HG02981 (cell line): ENCODE results near the gene KMT2D.

Experiments used
- ATAC-seq: cut with Tn5 transposase; IDR thresholded peaks from one replicate; pipeline ENCODE4 v1.9.1; 2021; ENCODE audit warnings: mild to moderate bottlenecking, moderate library complexity; ENCODE audit not compliant: unreplicated experiment

Gene KMT2D

DNA sequence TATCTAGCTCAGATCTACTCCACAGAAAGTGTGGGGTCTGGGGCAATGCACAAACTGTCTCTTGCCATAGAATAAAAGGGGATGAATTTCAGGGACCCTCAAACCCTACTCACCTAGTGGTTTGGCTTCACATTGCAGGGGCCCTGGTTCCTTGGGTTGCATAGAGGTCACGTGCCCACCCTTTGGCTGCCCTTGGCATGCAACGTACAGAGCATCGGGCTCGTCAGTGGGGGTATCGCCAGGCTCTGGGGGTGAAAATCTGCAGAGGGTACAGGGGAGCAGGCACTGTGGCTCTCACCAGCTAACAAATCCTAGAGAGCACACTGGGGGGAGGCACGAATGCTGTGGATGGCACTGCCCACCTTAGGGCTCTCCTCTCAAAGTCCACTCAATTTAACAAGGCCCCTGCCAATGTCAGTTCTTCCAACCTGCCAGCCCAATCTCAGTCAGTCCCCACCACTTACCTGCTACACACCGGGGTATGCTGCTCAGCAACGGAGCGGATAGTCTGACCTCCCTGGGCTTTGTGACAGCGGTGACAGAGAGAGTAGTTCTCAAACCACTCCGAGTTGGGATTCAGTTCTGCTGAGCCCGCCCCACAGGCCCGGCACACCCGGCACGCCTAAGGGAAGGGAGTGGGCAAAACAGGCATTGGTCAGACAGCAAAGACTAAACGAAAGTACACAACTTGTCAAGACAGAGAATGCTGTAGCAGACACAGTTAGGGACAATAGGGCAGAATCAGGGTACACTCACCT, 8.0 kb downstream of the KMT2D start:
- ATAC-seq, result no peak

DNA sequence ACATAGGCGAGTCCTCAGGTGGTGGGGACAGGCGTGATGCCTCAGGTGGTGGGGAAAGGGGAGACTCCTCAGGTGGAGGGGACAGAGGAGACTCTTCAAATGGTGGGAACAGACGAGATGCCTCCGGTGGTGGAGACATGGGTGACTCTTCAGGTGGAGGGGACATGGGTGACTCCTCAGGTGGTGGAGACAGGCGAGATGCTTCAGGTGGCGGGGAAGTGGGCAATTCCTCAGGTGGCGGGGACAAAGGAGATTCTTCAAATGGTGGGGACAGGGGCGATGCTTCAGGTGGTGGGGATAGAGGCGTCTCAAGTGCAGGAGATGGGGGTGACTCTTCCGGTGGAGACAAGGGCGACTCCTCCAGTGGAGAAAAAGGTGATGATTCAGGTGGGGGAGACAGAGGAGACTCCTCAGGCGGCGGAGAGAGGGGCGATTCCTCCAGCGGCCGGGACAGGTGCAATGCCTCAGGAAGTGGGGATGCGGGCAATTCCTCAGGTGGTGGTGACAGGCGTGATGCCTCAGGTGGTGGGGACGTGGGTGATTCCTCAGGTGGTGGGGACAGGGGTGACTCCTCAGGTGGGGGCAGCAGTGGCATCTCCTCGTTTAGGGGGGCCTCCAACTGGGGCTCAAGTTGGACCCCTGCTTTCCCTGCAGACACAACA, 8.7 kb downstream of the KMT2D start:
- ATAC-seq, result no peak

DNA sequence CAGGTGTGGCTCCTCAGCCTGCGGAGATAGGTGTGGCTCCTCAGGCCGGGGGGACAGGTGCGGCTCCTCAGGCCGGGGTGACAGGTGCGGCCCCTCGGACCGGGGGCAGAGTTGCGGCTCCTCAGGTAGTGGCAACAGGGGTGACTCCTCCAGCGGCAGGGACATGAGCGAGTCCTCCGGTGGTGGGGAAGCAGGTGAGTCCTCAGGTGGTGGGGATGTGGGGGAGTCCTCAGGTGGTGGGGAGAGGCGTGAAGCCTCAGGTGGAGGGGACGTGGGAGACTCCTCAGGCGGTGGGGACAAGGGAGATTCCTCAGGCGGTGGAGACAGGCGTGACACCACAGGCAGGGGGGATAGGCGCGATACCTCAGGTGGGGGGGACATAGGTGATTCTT, 9.2 kb downstream of the KMT2D start:
- ATAC-seq, result no peak

DNA sequence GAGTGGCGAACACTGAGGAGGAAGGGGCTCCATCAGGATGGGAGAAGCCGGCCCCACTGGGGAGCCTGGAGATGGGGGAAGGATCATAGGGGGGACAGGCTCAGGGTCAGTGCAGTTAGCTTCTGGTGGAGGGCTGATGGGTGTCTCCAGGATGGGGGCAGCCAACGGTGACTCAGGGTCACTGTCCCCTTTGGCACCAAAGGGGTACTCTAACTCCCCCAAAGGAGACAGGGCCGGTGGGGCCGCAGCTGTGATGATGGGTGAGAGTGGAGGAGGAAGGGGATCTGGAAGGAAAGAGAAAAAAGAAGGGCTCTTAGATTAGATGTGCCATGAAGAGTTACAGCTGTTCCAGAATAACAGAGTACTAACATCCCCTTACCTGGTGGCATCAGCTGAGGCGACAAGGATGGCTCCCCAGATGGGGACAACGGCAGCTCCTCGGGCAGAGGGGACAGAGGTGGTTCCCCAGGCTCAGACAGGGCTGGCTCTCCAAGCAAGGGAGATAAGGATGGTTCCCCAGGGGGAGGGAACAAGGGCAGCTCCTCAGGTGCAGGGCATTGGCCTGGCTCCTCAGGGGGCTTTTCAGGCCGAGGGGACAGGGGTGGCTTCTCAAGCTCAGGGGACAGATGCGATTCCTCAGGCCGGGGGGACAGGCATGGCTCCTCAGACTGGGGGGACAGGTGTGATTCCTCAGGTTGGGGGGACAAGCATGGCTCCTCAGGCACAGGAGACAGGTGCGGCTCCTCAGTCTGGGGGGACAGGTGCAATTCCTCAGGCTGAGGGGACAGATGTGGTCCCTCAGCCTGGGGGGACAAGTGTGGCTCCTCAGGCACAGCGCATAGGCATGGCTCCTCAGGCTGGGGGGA, 9.9 kb downstream of the KMT2D start:
- ATAC-seq, result no peak

DNA sequence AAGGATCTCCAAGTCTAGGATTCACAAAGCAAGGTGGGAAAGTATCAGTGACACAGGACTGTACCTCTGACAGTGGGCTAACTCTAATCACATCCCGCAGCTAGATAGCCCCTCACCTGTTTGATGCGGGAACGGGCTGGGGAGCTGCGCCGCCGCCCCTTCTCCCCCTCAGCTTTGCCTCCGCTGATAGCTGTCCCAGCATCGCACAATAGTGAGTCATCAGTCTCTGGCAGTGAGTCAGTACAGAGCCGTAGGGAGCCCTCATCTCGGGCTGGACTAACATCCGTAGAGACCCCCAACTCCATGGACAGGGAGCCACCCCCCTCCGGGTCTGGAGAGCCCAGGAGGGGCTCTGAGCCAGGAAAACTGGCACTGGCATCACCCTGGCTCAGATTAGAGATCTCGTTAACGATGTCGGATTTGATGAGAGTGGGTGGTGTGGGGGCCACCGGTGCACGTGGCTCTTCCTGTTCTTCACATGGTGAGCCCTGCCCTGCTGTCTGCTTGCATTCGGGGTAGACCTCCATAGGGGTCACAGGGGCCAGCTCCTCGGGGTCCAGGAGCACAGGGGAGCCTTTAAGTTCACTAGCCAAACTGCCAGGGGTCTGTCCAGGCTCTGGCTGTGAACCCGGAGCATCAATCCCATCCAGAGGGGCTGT, 10.9 kb downstream of the KMT2D start:
- no peak for ATAC-seq

DNA sequence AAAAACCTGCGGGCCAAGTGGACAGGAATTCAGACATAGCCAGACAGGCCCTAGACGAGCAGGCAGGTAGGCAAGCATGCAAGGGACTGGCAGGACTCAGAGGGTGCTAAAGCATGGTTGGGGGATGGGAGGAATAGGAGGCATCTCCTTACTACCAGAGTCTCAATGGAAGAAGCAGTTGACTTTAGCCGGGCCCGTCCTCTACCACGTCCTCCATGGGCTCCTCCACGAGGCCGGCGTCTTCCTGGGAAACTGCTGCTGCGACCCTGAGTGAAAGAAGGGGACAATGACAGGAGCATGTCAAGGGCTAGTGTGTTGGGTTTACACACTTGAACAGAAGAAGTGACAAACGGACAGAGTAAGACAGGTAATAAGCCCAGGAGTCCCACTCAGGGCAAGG, 11.6 kb downstream of the KMT2D start:
- no peak for ATAC-seq

DNA sequence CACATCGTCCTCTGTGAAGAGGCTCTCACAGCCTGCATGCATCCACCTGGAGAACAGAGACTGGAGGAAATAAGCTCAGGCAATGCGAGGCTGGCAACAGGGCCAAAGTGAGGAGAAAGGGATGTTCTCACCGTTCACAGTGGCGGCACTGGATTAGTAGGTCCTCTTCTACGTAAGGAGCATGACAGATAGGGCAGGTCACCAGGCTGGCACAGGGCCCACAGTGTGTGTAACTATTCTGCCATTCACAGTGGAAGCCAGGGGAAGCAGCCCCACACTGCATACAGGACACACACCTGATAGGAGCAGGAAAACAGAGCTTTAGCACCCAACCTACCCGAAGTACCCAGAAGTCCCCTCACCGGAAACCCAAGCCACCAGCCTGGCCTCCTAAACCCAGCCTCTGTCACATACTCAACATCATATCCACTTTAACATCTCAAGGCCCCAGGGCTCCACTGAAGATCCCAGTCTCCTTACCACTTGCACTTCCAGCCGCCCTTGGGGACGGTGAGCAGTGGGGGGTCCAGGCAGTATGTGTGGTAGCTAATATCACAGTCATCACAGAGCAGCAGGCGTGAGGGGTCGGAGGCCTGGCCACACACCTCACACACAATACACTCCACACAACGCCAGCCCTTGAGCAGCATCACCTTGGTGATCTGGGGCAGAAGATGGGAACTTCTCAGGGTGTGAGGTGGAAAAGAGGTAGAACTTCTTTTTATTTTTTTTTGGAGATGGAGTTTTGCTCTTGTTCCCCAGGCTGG, 14.3 kb downstream of the KMT2D start:
- ATAC-seq, result no peak

DNA sequence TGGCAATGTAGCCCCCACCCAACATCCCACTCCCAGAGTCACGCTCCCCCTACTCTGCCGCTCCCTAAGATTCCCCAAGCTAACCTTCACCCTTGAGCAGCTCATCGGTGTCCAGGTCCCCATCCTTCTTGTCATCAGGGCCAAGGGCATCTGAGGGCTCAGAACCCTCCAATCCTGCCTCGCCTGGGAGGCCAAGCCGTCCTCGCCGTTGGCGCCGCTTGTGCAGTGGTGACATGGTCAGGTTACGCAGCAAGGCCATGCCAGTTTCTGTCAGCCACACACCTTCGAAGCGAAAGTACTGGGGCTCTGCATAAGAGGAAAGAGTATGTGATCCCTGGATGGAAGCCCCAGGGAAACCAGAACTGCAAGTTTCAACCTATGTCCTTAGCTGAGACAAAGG, 15.9 kb downstream of the KMT2D start:
- ATAC-seq, result no peak

DNA sequence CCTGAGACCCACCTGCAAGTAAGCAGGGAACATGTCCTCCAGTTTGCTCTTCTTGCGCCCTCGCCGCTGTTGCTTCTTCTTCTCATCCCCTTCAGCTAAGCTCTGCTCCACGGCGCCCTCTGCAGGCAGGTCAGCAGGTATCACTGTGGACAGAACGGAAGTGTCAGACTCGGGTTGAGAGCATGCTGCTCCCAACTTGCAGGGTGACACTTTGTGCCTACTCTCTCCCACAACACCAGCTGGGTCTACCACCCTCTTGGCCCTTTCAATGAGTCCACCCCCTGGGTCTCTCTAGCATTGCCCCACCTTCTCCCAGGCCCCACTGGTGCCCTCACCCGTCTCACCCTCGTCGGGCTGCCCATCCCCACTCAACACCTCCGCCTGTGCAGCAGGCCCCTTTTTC, 16.7 kb downstream of the KMT2D start:
- ATAC-seq, result no peak

DNA sequence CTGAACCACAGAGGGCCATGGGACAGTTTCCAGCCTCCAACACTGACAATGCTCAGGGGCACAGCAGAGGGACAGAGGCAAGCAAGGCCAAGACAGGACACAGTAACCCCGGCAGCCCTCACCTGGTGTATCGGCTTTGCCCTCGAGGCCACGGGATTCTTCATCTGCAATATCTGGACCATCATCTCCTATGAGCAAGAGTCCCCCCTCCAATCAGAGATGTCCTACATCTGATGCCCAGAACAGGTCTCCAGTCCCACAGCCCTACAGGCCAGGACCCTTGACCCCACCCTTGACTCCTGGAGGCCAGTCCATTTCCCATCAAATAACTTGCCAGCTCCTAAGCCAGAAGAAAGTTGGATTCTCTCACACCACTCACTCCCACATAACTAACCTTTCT, 17.4 kb downstream of the KMT2D start:
- ATAC-seq, result no peak

DNA sequence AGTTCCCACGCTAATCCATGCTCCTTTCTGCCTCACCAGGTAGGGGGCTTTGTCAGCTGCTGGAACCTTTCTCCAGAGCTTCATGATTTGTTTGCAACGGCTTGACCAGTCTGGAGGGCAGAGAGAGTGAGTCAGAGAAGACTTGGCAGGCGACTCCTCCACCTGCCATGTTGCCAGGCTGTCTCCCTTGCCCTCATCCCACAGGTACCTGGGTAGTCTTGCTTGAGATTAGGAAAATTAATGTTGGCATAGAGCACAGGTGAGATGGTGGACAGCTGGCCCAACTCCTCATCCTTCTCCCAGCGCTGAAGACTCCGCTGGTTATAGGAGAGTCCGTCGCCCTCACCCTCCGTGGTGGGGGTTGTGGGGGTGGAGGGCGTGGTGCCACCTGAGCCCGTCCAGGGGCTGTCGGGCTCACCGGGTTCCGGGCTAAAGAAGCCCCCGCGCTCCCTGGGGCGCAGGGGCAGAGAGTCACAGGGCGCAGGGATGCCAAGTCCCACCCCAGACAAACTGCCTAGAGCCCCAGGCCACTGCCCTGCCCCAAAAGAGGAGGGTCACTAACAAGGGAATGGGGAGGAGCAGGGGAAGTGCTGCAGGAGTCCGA, 18.6 kb downstream of the KMT2D start:
- ATAC-seq, result no peak

DNA sequence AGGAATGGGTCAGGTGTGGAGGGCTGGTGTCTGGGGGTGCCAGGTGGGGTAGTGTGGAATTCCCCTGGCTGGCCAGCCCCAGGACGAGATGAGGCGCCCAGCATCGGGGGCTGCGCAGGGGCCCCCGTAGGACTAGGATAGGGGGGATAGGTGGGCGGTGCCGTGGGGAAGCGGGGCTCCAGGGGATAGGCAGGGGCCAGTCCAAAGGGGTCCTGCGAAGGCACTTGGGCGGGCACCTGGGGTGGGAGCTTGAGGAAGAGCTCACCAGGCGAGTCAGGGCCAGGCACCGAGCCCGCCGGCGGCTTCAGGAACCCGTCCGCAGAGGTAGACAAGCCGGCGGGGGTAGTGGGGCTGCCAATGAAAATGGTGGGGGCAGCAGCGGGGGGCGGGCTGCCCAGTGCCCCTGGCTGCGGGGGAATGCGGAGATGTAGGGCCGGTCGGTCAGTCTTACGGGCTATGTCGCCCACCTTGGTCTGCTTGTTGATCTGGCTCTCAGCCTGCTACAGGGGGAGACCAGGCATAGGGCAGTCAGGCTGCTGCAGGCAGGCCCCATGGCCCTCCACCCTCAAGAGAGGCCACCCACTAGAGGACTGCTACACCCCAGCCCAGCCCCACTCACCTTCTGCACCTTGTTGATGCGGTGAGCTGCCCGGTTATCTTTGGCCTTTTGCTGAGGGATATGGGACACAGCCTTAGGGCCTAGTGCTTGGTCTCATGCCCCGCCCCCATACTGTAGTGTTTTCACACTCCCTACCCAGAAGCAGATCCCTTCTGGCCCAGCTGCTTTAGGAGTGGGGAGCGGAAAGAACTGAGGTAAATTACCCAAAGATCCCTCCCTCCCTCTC, 19.3 kb downstream of the KMT2D start:
- ATAC-seq, result no peak

DNA sequence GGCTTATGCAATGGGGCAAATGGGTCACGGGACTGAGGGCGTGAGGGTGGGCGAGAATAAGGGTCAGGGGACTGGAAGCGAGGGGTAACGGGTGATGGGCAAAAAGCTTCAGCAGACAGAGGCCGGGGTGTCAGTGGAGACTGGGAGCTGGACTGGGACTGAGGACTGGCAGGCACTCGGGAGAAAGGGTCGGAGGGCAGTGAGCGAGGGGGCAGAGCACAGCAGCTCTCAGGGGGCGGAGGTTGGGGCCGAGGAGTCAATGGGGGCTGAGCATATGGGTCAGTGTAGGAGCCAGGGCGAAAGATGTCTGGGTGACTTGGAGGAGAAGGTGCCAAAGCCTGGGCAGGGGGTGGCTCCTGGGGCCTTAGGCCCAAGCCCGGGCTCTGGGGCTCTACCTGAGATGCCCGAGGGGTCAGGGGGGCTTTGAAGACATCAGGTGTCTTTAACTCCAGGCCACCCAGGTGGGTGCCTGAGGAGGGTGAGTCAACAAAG, 20.2 kb downstream of the KMT2D start:
- ATAC-seq, result no peak

DNA sequence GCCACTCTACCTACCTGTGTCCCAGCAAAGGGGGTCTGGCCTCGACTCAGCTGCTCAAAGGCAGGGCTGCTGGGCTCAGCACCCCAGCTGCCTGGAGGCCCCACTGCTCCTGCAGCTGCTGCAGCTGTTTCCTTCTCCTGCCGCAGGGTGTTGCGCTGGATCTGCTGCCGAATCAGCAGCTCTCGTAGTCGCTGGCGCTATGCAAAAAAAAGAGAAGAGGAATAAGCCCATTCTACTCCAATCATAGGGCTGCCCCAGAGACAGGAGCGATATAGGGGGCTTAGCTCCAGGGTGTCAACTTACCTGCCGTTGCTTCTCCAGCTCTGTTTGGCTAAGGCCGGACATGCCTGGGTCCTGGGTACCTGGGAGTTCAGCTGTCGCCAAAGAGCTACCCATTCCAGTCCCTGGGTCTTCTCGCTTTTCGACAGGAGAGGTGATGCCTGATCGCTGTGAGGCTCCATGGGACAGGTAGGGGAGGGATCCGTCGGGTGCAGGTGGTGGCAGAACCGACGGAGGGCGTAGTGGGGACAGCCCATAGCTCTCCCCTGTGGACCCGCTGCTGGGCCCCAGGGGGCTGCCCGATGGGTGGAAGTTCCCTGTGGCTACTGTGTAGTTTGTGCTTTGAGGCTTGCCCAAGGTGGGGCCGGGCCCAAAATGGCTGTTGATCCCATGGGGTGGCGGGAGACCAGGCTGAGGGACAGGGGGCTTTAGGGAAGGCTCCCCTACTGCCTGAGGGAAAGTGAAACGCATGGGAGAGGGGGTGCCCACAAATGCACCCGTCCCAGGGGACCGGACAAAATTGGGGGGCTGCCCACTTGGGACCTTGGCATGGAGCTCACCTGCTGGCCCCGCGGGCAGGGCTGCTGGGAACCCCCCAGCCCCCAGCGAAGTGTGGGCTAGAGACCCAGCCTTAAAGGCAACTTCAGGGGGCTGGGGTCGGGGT, 20.9 kb downstream of the KMT2D start:
- ATAC-seq, result no peak

DNA sequence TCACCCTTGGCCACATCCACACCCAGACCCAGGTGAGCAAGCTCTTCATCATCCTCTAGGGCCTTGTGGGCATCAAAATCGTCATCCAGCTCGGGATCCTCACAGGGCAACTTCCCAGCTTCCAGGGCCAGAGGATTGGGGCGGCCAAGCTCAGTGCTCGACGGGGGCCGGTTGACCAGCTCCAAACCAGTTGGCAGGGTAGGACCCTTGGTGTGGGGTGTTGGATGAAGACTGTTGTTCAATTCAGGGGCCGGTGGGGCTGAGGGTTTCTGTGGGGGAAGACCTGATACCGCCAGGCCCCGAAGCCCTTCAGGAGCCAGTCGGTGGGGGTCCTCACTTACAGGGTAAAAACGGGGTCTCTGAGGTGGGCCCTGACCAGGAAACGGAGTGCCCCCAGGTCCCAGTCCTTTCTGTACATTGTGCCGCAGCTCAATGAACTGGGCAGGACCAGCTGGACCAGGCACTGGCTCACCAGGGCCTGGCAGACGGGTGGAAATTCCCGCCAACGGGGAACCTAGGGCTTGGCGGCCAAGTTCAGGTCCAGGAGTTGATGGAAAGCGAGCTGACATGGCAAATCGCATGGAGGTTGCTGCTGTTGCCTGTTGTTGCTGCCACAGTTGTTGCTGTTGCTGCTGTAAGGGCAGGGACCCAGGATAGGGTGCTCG, 22.2 kb downstream of the KMT2D start:
- ATAC-seq, result no peak

DNA sequence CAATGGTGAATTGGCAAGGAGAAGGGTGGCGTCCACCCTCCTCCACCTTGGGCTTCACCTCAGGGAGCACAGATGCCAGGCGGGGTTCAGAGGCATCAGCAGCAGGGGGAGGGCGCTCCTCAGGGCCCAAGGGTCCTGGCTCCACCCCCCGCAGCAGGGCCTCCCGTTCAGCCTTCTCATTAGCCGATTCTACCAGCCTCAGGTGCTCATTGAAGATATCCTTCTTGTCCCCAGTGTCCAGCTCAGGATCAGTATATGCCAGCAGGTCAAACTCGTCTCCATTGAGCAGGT, 22.7 kb downstream of the KMT2D start:
- no peak for ATAC-seq

DNA sequence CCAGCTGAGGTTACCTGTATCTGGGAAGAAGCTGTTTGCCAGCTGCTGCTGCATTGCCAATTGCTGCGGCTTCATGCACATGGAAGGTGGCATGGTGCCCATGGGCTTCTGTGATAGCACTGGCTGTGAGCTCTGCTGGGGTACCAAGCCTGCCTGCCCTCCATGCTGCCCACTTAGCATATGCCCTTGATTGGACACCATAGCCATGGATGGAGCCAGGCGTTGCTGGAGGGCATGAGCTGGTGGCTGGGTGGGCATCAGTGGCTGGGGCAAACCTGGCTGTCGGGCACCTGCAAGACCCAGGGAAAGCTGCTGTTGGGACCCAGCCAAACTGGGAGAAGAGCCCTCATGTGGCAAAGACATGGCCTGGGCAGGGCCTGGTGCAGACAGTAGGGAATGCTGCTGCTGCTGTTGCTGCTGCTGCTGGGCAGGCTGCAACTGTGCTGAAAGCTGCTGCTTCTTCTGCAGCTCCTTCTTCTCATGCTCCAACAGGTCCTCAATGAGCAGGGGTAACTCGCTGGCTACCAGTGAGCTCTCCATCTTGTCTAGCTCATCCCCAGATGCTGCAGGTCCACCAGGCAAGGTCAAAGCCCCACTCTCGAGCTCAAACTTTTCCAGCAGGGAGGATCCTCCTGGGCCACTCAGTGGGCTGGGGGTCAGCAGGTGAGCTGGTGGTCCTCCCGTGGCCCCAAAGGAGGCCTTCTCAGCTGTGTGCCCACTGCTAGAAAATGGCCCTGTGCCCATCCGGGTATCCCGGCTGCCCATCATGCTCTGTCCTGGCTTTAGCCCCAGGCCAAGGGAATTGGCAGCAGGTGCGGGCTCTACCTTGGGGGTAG, 23.3 kb downstream of the KMT2D start:
- ATAC-seq, result no peak
